Measurements from ENCODE around the gene IGFLR1. TPM values are rescaled to one million over a fixed set of nuclear protein-coding genes. Genes with fewer than 3 reads are reported as not detected.

Gene IGFLR1
- total RNA-seq (ENCODE audit: low replicate concordance), result 0.60 and 2.1 TPM in 2 replicates

GRCh38 chr19:35742121-35742724, at the start of gene IGFLR1:
TSS of gene IGFLR1 (minus strand) at chr19:35742452. CDS start at chr19:35741180, 1,272 bp downstream.

GRCh38 chr19:35775298-35776101, 33.2 kb upstream of the IGFLR1 start, which contains the start of gene ARHGAP33:
TSS of gene ARHGAP33 (plus strand) at chr19:35775564. CDS start at chr19:35775659, 95 bp downstream.

GRCh38 chr19:35757749-35758608, 15.7 kb upstream of the IGFLR1 start, which contains the start of gene PROSER3:
TSS of gene PROSER3 (plus strand) at chr19:35758176. CDS start at chr19:35758216, 40 bp downstream.

GRCh38 chr19:35756377-35757230, 14.4 kb upstream of the IGFLR1 start, which contains the start of gene HSPB6:
TSS of gene HSPB6 (minus strand) at chr19:35757029. CDS start at chr19:35757008, 21 bp downstream.

GRCh38 chr19:35748106-35749020, 6.1 kb upstream of the IGFLR1 start, which contains the start of gene LIN37:
TSS of gene LIN37 (plus strand) at chr19:35748576. CDS start at chr19:35748725, 149 bp downstream.

GRCh38 chr19:35745328-35746086, 3.3 kb upstream of the IGFLR1 start, which contains the start of the genes PSENEN and U2AF1L4:
TSS of gene PSENEN (plus strand) at chr19:35745651. CDS start at chr19:35745931, 280 bp downstream.
TSS of gene U2AF1L4 (minus strand) at chr19:35745418. CDS start at chr19:35745391, 27 bp downstream.

GRCh38 chr19:35717665-35718344, 24.4 kb downstream of the IGFLR1 start, which contains the start of gene KMT2B:
TSS of gene KMT2B (plus strand) at chr19:35718003. CDS start at chr19:35718019, 16 bp downstream.

GRCh38 chr19:35704218-35704617, 38.0 kb downstream of the IGFLR1 start, which contains the start of gene ZBTB32:
TSS of gene ZBTB32 (plus strand) at chr19:35704558. CDS start at chr19:35714627, 10,069 bp downstream.

Other genes with a start within 250 kb of the IGFLR1 start
- 0.38 and 49.4 TPM in 2 replicates for gene DMKN, start 228.8 kb downstream of the IGFLR1 start, total RNA-seq (ENCODE audit: low replicate concordance)
- 0.23 and 235 TPM in 2 replicates for gene SBSN, start 214.1 kb downstream of the IGFLR1 start, total RNA-seq (ENCODE audit: low replicate concordance)
- not detected in 2 replicates for gene GAPDHS, start 209.0 kb downstream of the IGFLR1 start, total RNA-seq (ENCODE audit: low replicate concordance)
- gene TMEM147, start 196.8 kb downstream of the IGFLR1 start, total RNA-seq (ENCODE audit: low replicate concordance), result 81.6 and 151 TPM in 2 replicates
- gene ATP4A, start 178.8 kb downstream of the IGFLR1 start, total RNA-seq (ENCODE audit: low replicate concordance), result not detected in 2 replicates
- gene PMIS2, start 156.3 kb downstream of the IGFLR1 start, total RNA-seq (ENCODE audit: low replicate concordance), result not detected in 2 replicates
- gene HAUS5, start 129.7 kb downstream of the IGFLR1 start, total RNA-seq (ENCODE audit: low replicate concordance), result 1.9 and 6.3 TPM in 2 replicates
- gene RBM42, start 113.4 kb downstream of the IGFLR1 start, total RNA-seq (ENCODE audit: low replicate concordance), result 20.2 and 35.9 TPM in 2 replicates
- 0.23 and 0.47 TPM in 2 replicates for gene ETV2, start 100.7 kb downstream of the IGFLR1 start, total RNA-seq (ENCODE audit: low replicate concordance)
- 541 and 559 TPM in 2 replicates for gene COX6B1, start 94.1 kb downstream of the IGFLR1 start, total RNA-seq (ENCODE audit: low replicate concordance)
- 0.08 TPM in 1 of 2 replicates, not detected in the other for gene UPK1A, start 75.9 kb downstream of the IGFLR1 start, total RNA-seq (ENCODE audit: low replicate concordance)
- gene ZBTB32, start 37.9 kb downstream of the IGFLR1 start, total RNA-seq (ENCODE audit: low replicate concordance), result not detected in 2 replicates
- 3.3 and 4.0 TPM in 2 replicates for gene KMT2B, start 24.4 kb downstream of the IGFLR1 start, total RNA-seq (ENCODE audit: low replicate concordance)
- 4.9 and 6.1 TPM in 2 replicates for gene U2AF1L4, start 3.0 kb upstream of the IGFLR1 start, total RNA-seq (ENCODE audit: low replicate concordance)
- gene PSENEN, start 3.2 kb upstream of the IGFLR1 start, total RNA-seq (ENCODE audit: low replicate concordance), result 2.9 and 17.7 TPM in 2 replicates
- gene LIN37, start 6.1 kb upstream of the IGFLR1 start, total RNA-seq (ENCODE audit: low replicate concordance), result 4.4 and 13.0 TPM in 2 replicates
- 12.2 and 44.7 TPM in 2 replicates for gene HSPB6, start 14.6 kb upstream of the IGFLR1 start, total RNA-seq (ENCODE audit: low replicate concordance)
- gene PROSER3, start 15.7 kb upstream of the IGFLR1 start, total RNA-seq (ENCODE audit: low replicate concordance), result 0.47 and 3.0 TPM in 2 replicates
- 1.7 and 2.2 TPM in 2 replicates for gene ARHGAP33, start 33.1 kb upstream of the IGFLR1 start, total RNA-seq (ENCODE audit: low replicate concordance)
- not detected in 2 replicates for gene PRODH2, start 70.4 kb upstream of the IGFLR1 start, total RNA-seq (ENCODE audit: low replicate concordance)
- not detected in 2 replicates for gene NPHS1, start 110.1 kb upstream of the IGFLR1 start, total RNA-seq (ENCODE audit: low replicate concordance)
- gene KIRREL2, start 114.5 kb upstream of the IGFLR1 start, total RNA-seq (ENCODE audit: low replicate concordance), result not detected in 2 replicates
- 2.1 and 18.6 TPM in 2 replicates for gene APLP1, start 126.1 kb upstream of the IGFLR1 start, total RNA-seq (ENCODE audit: low replicate concordance)
- gene NFKBID, start 158.1 kb upstream of the IGFLR1 start, total RNA-seq (ENCODE audit: low replicate concordance), result 2.2 and 7.1 TPM in 2 replicates
- gene HCST, start 160.1 kb upstream of the IGFLR1 start, total RNA-seq (ENCODE audit: low replicate concordance), result 0.60 and 4.6 TPM in 2 replicates
- gene TYROBP, start 165.8 kb upstream of the IGFLR1 start, total RNA-seq (ENCODE audit: low replicate concordance), result not detected in 2 replicates
- 1.1 and 1.5 TPM in 2 replicates for gene LRFN3, start 193.9 kb upstream of the IGFLR1 start, total RNA-seq (ENCODE audit: low replicate concordance)

All from smooth muscle cell of the coronary artery (primary cell).